HEK293T (cell line): ENCODE data around the gene CA12.

ENCODE experiments used
- CTCF ChIA-PET: fragments of 350-600 bp; formaldehyde crosslinking; extraction: SDS; loops from one replicate; lab custom pipeline; 2021; ENCODE audit warnings: antibody characterized with exemption, inconsistent platforms; lab: Yijun Ruan, JAX
- POLR2A ChIA-PET: fragments of 350-600 bp; formaldehyde crosslinking; extraction: SDS; loops from one replicate; lab custom pipeline; 2020; ENCODE audit warnings: antibody characterized with exemption, inconsistent platforms; lab: Yijun Ruan, JAX
- DNase-seq: peaks from one replicate; pipeline ENCODE4 v3.0.0; 2012; ENCODE audit warnings: mixed read lengths; ENCODE audit errors: extremely low spot score
- ARNT ChIP-seq: fragments of 450-650 bp; IDR thresholded peaks from 2 replicates; pipeline ENCODE4 v1.6.1; 2017; ENCODE audit warnings: mild to moderate bottlenecking
- BHLHE40 ChIP-seq: fragments of 450-650 bp; IDR thresholded peaks from 2 replicates; pipeline ENCODE4 v1.6.1; 2016; ENCODE audit warnings: mild to moderate bottlenecking, moderate library complexity, borderline replicate concordance
- CTBP1 ChIP-seq: fragments of 450-650 bp; IDR thresholded peaks from 2 replicates; pipeline ENCODE4 v1.6.1; 2016; ENCODE audit warnings: borderline replicate concordance
- ELF4 ChIP-seq: fragments of 450-650 bp; IDR thresholded peaks from 2 replicates; pipeline ENCODE4 v1.6.1; 2017; ENCODE audit warnings: antibody characterized with exemption
- FOXA1 ChIP-seq: fragments of 450-650 bp; IDR thresholded peaks from 2 replicates; pipeline ENCODE4 v1.6.1; 2016; ENCODE audit warnings: mild to moderate bottlenecking
- FOXK2 ChIP-seq: fragments of 450-650 bp; IDR thresholded peaks from 2 replicates; pipeline ENCODE4 v1.6.1; 2016; ENCODE audit warnings: mild to moderate bottlenecking
- FOXM1 ChIP-seq: fragments of 450-650 bp; IDR thresholded peaks from 2 replicates; pipeline ENCODE4 v1.6.1; 2017; ENCODE audit warnings: mild to moderate bottlenecking, borderline replicate concordance
- HDGF ChIP-seq: fragments of 450-650 bp; IDR thresholded peaks from 2 replicates; pipeline ENCODE4 v1.6.1; 2017; ENCODE audit warnings: antibody characterized with exemption, borderline replicate concordance
- L3MBTL2 ChIP-seq: fragments of 450-650 bp; conservative IDR thresholded peaks from 2 replicates; pipeline ENCODE4 v1.6.1; 2016; ENCODE audit warnings: mild to moderate bottlenecking
- LEF1 ChIP-seq: fragments of 450-650 bp; IDR thresholded peaks from 2 replicates; pipeline ENCODE4 v1.6.1; 2017; ENCODE audit warnings: mild to moderate bottlenecking, borderline replicate concordance
- NFRKB ChIP-seq: fragments of 450-650 bp; IDR thresholded peaks from 2 replicates; pipeline ENCODE4 v1.6.1; 2016; ENCODE audit warnings: mild to moderate bottlenecking, moderate library complexity
- PKNOX1 ChIP-seq: fragments of 450-650 bp; IDR thresholded peaks from 2 replicates; pipeline ENCODE4 v1.6.1; 2016
- SP1 ChIP-seq: fragments of 450-650 bp; IDR thresholded peaks from 2 replicates; pipeline ENCODE4 v1.6.1; 2017
- SUZ12 ChIP-seq: fragments of 450-650 bp; IDR thresholded peaks from 2 replicates; pipeline ENCODE4 v1.6.1; 2016; ENCODE audit warnings: mild to moderate bottlenecking
- TARDBP ChIP-seq: fragments of 450-650 bp; IDR thresholded peaks from 2 replicates; pipeline ENCODE4 v1.6.1; 2016
- ZNF384 ChIP-seq: fragments of 450-650 bp; IDR thresholded peaks from 2 replicates; pipeline ENCODE4 v1.6.1; 2016

The CA12 gene

GRCh38 chr15:63405159-63405558, 23.5 kb upstream of the CA12 start:
- ChIA-PET CTCF (interaction anchor here (0.9 kb wide), 1 partner anchor 9 kb away, joined by 3 read pairs; no protein-coding TSS in a partner anchor), POLR2A (no interaction called here)
- no peak for TF ChIP-seq BHLHE40
- TF ChIP-seq SUZ12: no peak
- no peak for DNase-seq

- POLR2A ChIA-PET: no interaction called here
- TF ChIP-seq FOXA1 (no peak), NFRKB (no peak), ELF4 (no peak), LEF1 (no peak)
- CTCF ChIA-PET: interaction anchor here (1.0 kb wide), 1 partner anchor 113 kb away, joined by 7 read pairs; no protein-coding TSS in a partner anchor
- no peak for DNase-seq
Measured at GRCh38 chr15:63403254-63403945, 21.8 kb upstream of the CA12 start.

- DNase-seq: peak; percentile 12
- POLR2A ChIA-PET: no interaction called here
- TF ChIP-seq SP1 (no peak), LEF1 (no peak), TARDBP (no peak), SUZ12 (no peak), FOXM1 (no peak), CTBP1 (no peak), L3MBTL2 (no peak), ZNF384 (no peak), FOXA1 (no peak), ELF4 (no peak), ARNT (no peak), BHLHE40 (no peak), NFRKB (no peak), HDGF (no peak)
- CTCF ChIA-PET: interaction anchor here (1.0 kb wide), 1 partner anchor 112 kb away, joined by 7 read pairs; no protein-coding TSS in a partner anchor
Measured at GRCh38 chr15:63402498-63403253, 21.0 kb upstream of the CA12 start.

DNA sequence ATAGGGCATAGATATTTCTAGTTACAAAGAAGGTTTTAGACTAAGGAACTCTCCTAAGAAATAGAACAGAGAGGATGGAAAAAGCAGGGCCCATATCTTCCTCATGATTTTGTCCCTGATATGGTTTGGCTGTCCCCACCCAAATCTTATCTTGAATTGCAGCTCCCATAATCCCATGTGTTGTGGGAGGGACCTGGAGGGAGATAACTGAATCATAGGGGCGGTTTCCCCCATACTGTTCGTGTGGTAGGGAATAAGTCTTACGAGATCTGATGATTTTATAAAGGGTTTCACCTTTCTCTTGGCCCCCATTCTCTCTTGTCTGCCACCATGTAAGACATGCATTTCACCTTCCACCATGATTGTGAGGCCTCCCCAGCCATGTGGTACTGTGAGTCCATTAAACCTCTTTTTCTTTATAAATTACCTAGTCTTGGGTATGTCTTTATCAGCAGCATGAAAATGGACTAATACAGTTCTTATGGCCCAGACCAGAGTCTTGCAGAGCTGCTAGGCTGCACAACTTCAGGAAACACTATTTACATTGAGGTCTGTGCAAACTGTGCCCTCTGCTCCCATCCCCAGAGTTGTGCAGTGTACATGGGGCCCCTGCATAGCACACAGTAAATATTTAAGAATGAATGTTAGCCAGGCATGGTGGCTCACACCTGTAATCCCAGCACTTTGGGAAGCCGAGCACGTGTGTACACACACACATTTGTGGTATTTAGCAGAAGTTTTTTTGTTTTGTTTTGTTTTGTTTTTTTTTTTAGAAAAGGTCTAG, 20.3 kb upstream of the CA12 start:
- ChIA-PET CTCF (interaction anchor here (0.6 to 1.8 kb wide), 3 partner anchors 65 to 111 kb away, joined by 3 to 7 read pairs (median 6); no protein-coding TSS in a partner anchor), POLR2A (no interaction called here)
- no peak for DNase-seq
- TF ChIP-seq CTBP1 (no peak), FOXM1 (no peak), FOXA1 (no peak), PKNOX1 (no peak), BHLHE40 (no peak), ELF4 (no peak), SP1 (no peak), SUZ12 (no peak), NFRKB (no peak), ARNT (no peak), LEF1 (no peak), HDGF (no peak), FOXK2 (no peak), L3MBTL2 (no peak), ZNF384 (no peak)

DNA sequence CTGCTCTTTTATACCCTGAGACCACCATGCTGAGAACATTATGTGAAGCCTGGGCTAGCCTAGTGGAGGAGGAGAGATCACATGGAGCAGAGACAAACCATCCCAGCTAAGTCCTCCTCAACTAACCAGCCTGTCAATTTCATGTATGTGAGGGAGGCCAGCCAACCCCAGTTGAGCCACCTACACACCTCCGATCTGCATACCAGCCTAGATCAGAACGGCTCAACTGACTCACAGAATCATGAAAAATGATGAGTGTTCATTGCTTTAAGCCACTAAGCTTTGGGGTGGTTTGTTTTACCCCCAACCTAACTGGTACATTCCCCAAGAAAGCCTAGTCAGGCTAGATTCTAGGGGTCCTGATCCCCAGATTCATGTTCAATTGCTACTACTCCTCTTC, 19.4 kb upstream of the CA12 start:
- ChIA-PET CTCF (interaction anchor here (0.6 to 1.8 kb wide), 2 partner anchors 66 to 110 kb away, joined by 3 to 6 read pairs; no protein-coding TSS in a partner anchor), POLR2A (no interaction called here)
- DNase-seq: no peak
- no peak for TF ChIP-seq PKNOX1
- TF ChIP-seq ZNF384: no peak
- no peak for TF ChIP-seq CTBP1
- TF ChIP-seq HDGF: no peak
- no peak for TF ChIP-seq NFRKB
- no peak for TF ChIP-seq ELF4
- TF ChIP-seq FOXK2: no peak
- no peak for TF ChIP-seq TARDBP
- no peak for TF ChIP-seq FOXA1
- TF ChIP-seq SP1: no peak
- no peak for TF ChIP-seq SUZ12
- no peak for TF ChIP-seq FOXM1
- no peak for TF ChIP-seq L3MBTL2
- TF ChIP-seq BHLHE40: no peak
- no peak for TF ChIP-seq ARNT

- DNase-seq: no peak
- CTCF ChIA-PET: no interaction called here
- POLR2A ChIA-PET: no interaction called here
- TF ChIP-seq NFRKB: no peak
- no peak for TF ChIP-seq HDGF
- TF ChIP-seq FOXM1: no peak
- TF ChIP-seq FOXK2: no peak
- TF ChIP-seq SP1: no peak
- TF ChIP-seq L3MBTL2: no peak
- TF ChIP-seq FOXA1: no peak
- TF ChIP-seq SUZ12: no peak
Measured at GRCh38 chr15:63398456-63398855, 16.8 kb upstream of the CA12 start.
